Measurements from ENCODE around the gene ABCB1.
A peak's percentile ranks its signal among the peaks of the same experiment; 100 is the strongest.
"Not testable (repeated sequence)": the region's sequence is repeated elsewhere in the genome, so short reads cannot be mapped to it uniquely, and the experiment has no call there.

The ABCB1 gene

DNA sequence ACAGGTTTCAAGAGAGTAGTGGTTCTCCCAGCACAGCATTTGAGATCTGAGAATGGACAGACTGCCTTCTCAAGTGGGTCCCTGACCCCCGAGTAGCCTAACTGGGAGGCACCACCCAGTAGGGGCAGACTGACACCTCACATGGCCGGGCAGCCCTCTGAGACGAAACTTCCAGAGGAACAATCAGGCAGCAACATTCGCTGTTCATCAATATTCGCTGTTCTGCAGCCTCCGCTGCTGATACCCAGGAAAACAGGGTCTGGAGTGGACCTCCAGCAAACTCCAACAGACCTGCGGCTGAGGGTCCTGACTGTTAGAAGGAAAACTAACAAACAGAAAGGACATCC lies 135.2 kb downstream of the ABCB1 start:
- not testable (repeated sequence) for DNase-seq

DNA sequence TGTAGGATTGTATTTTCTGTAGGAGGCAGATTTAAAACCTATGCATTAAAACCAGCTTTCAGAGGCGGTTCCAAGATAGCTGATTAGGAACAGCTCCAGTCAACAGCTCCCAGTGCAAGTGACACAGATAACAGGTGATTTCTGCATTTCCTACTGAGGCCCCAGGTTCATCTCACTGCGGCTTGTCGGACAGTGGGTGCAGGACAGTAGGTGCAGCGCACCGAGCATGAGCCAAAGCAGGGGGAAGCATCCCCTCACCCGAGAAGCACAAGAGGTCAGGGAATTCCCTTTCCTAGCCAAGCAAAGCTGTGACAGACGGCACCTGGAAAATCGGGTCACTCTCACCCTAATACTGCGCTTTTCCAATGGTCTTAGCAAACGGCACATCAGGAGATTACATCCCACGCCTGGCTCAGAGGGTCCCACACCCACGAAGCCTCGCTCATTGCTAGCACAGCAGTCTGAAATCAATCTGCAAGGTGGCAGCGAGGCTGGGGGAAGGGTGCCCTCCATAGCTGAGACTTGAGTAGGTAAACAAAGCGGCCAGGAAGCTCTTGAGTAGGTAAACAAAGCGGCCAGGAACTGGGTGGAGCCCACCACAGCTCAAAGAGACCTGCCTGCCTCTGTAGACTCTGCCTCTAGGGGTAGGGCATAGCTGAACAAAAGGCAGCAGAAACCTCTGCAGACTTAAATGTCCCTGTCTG lies 135.7 kb downstream of the ABCB1 start:
- DNase-seq = peak; percentile 46 to 63

DNA sequence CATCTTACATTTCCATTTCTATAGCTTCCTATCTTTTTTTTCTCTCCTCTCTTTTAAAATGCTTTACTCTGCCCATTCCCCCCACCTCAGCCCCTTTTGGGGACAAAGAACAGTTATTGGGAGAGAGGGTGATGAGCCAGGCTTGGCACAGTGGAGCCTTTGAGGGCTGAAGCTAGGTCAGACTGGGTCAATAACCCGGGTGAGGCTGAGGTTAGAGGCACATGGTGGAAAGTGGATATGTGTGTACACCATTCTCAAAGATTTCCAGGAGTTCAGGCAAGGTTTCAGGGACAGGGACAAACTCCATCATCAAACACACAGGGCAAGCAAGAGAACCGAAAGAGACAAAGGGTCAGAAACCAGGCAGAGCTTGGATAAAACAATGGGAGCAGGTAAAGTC lies 136.7 kb downstream of the ABCB1 start:
- DNase-seq = no peak

DNA sequence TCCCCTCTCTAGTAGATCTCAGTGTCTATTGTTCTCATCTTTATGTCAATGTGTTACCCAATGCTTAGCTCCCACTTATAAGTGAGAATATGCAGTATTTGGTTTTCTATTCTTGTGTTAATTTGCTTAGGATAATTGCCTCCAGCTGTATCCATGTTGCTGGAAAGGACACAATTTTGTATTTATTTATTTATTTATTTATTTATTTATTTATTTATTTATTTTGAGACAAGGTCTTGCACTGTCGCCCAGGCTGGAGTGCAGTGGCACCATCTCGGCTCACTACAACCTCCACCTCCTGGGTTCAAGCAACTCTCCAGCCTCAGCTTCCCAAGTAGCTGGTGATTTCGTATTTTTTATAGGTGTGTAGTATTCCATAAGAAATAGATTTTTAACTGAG lies 140.2 kb downstream of the ABCB1 start:
- not testable (repeated sequence) for DNase-seq

DNA sequence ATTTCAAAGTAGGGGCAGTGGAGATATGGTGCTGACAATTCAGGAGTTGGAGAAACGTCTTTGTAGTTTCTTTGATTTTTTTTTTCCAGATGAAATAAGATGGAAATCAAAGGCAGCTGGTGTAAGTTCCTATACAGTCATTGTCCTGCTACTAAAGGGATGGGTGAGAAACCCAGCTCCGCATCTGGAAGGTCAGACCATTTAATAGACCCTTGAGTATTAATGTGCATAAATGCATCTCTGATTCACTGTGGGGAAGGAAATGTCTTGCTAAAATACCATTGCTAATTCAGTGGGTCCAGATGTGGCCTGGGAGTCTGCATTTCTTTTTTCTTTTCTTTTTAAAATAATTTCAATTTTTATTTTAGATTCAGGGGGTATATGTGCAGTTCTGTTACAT lies 140.7 kb downstream of the ABCB1 start:
- DNase-seq = no peak

DNA sequence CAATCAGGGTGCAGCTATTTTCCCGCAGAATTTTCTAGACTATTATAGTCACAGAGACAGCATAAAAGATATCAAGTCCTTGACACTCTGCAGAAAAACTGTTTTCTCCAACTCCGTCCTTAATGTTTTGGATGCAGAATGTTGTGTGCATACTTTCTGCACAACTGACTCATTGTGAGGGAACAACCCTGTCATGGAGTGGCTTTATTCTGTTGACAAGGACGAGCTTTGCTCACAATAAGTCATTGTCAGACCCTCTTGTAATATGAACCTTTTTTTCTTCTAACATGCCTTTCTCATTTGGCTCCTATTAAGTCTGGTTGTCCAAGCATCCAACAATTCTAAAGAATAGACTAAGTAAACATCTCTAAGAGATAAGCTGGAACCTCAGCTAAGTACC lies 142.5 kb downstream of the ABCB1 start:
- peak in 1 of 2 experiments; percentile 13 for DNase-seq

DNA sequence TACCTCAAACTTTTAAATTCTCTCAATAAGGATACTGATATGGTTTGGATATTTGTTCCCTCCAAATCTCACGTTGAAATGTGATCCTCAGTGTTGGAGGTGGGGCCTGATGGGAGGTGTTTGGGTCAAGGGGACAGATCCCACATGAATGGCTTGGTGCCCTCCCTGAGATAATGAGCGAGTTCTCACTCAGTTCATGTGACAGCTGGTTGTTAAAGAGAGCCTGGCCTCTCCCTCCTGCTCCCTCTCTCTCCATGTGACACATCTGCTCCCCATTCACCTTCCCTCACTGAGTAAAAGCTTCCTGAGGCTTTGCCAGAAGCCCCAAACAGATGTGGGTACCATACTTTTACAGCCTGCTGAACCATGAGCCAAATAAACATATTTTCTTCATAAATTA lies 144.4 kb downstream of the ABCB1 start:
- no peak for DNase-seq
